ENCODE measurements around the gene ADGRV1. TPM values are rescaled to one million over a fixed set of nuclear protein-coding genes. Genes with fewer than 3 reads are reported as not detected.

Gene ADGRV1, protein sequence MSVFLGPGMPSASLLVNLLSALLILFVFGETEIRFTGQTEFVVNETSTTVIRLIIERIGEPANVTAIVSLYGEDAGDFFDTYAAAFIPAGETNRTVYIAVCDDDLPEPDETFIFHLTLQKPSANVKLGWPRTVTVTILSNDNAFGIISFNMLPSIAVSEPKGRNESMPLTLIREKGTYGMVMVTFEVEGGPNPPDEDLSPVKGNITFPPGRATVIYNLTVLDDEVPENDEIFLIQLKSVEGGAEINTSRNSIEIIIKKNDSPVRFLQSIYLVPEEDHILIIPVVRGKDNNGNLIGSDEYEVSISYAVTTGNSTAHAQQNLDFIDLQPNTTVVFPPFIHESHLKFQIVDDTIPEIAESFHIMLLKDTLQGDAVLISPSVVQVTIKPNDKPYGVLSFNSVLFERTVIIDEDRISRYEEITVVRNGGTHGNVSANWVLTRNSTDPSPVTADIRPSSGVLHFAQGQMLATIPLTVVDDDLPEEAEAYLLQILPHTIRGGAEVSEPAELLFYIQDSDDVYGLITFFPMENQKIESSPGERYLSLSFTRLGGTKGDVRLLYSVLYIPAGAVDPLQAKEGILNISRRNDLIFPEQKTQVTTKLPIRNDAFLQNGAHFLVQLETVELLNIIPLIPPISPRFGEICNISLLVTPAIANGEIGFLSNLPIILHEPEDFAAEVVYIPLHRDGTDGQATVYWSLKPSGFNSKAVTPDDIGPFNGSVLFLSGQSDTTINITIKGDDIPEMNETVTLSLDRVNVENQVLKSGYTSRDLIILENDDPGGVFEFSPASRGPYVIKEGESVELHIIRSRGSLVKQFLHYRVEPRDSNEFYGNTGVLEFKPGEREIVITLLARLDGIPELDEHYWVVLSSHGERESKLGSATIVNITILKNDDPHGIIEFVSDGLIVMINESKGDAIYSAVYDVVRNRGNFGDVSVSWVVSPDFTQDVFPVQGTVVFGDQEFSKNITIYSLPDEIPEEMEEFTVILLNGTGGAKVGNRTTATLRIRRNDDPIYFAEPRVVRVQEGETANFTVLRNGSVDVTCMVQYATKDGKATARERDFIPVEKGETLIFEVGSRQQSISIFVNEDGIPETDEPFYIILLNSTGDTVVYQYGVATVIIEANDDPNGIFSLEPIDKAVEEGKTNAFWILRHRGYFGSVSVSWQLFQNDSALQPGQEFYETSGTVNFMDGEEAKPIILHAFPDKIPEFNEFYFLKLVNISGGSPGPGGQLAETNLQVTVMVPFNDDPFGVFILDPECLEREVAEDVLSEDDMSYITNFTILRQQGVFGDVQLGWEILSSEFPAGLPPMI (N-terminal part only)
- total RNA-seq, result 1 to 10 TPM in 2 of 4 donors, under 1 TPM in 2; 0.39 to 1.9 (median 1.00) TPM

DNA sequence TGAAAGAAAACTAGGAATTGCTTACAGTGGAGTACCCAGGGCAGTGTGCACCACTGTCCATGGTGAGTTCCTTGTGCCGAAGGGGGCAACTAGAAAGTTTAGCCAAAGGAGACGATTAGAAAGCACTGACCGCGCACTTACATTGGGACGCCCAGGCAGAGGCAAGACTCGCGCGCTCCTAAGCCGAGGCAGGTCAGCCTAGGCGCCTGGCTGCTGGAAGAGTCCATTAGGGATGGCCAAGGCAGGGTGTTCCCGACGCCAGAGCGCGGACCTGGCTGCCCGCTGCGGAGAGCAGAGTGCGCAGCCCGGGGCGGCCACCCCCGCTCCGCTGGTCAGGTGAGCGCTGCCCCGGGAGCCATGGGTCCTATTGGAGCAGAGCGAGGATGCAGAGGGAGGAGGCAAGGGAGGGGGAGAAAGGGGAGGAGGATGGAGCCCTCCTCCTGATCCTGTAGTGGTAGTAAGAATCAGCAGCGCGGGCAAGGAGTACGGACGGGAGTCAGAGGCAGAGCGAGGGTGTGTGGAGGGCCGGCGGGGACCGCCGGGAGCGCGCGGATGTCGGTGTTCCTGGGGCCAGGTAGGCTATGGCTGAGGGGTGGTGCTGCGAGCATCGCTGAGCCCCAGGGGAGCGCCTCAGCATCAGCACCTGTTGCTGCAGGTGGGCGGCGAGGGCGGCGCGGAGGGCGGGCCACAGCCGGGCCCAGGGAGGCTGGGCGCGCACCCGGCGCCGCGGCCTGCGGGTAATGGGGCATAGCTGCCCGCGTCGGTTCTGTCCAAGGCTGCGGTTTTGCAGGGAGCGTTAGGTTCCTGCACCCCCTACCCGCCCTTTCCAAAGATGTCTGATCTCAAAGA is at the start of gene ADGRV1:
Gene ADGRV1 (plus strand): TSS at position 454 of the 849 bp plus-strand sequence. CDS start 99 bp downstream, at position 553.
- no peaks in the 10 kb centered on the region for H3K36me3 ChIP-seq
- peak in 1 of 2 donors; percentile 8 for DNase-seq (ENCODE audit: low spot score in 2 of 2)
- peak within 1 kb of the TSS; percentile 18 to 50 (median 38) for H3K4me3 ChIP-seq
- no peak within 1 kb of the TSS for H3K27ac ChIP-seq
- H3K27me3 ChIP-seq, result peaks cover 0 to 44% of the 10 kb centered on the region in 2 donors
- peaks cover 0 to 16% (median 3%) of the 10 kb centered on the region in 4 donors for H3K4me1 ChIP-seq
- WGBS, 2 donors, result 1 to 2% methylated on average over 57 to 60 of the region's 60 CpGs
- H3K9me3 ChIP-seq, result no peaks in the 10 kb centered on the region
- TF ChIP-seq, protein P1, sequence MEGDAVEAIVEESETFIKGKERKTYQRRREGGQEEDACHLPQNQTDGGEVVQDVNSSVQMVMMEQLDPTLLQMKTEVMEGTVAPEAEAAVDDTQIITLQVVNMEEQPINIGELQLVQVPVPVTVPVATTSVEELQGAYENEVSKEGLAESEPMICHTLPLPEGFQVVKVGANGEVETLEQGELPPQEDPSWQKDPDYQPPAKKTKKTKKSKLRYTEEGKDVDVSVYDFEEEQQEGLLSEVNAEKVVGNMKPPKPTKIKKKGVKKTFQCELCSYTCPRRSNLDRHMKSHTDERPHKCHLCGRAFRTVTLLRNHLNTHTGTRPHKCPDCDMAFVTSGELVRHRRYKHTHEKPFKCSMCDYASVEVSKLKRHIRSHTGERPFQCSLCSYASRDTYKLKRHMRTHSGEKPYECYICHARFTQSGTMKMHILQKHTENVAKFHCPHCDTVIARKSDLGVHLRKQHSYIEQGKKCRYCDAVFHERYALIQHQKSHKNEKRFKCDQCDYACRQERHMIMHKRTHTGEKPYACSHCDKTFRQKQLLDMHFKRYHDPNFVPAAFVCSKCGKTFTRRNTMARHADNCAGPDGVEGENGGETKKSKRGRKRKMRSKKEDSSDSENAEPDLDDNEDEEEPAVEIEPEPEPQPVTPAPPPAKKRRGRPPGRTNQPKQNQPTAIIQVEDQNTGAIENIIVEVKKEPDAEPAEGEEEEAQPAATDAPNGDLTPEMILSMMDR (IDR thresholded peaks at IDR 0.05), result no peak
- TF ChIP-seq POLR2A (IDR thresholded peaks at IDR 0.05) (no peak), EP300 (IDR thresholded peaks at IDR 0.05) (no peak)

DNA sequence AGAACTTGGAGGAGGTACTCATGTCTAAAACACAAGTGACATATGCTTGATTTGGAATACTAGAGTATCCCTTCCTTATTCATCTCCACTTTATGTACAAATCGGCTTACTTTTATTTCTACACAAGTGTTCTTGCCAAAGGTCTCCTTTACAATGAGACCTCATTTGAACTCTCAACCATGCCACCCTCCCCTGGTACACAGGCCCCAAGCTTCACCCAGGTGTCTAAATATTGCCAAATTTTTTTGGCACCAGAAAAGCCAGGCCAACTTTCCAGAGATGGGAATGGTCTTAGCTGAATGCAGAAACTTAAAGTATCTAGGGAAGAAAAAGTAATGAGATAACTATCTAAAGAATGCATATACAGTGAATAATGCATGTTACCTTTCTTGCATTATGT is 48.2 kb upstream of the ADGRV1 start:
- no peak for DNase-seq (ENCODE audit: low spot score in 2 of 2)
- TF ChIP-seq EP300 (IDR thresholded peaks at IDR 0.05) (no peak), POLR2A (IDR thresholded peaks at IDR 0.05) (no peak)
- TF ChIP-seq, protein P1 (IDR thresholded peaks at IDR 0.05), result no peak
- no peaks in the 10 kb centered on the region for H3K27me3 ChIP-seq
- no peak overlapping the region for H3K4me3 ChIP-seq
- 98 to 100% methylated on average over 1 of the region's 1 CpG for WGBS, 2 donors
- H3K27ac ChIP-seq, result no peak overlapping the region
- no peaks in the 10 kb centered on the region for H3K9me3 ChIP-seq
- H3K4me1 ChIP-seq, result no peaks in the 10 kb centered on the region
- peaks cover 0 to 12% (median 0%) of the 10 kb centered on the region in 3 donors for H3K36me3 ChIP-seq

DNA sequence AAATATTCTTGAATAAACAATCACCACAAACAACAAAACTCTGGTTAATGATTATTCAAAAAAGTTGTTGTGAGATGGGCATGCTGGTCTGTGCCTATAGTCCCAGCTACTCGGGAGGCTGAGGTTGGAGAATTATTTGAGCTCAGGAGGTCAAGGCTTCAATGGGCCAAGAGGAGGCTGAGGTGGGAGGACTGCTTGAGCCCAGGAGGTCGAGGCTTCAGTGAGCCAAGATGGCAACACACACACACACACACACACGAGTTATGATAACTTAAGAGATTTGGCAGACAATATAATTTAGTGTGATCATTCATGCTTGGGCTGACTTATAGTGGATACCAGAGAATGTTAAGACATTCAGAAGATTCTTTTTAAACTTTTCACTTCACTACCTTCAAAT is 44.1 kb upstream of the ADGRV1 start:
- WGBS, 2 donors, result 77 to 88% methylated on average over 3 of the region's 3 CpGs
- Histone ChIP-seq H3K36me3 (peaks cover 0 to 15% (median 0%) of the 10 kb centered on the region in 3 donors), H3K4me1 (no peaks in the 10 kb centered on the region), H3K9me3 (no peaks in the 10 kb centered on the region), H3K4me3 (no peak overlapping the region), H3K27me3 (no peaks in the 10 kb centered on the region), H3K27ac (no peak overlapping the region)
- TF ChIP-seq, protein P1 (IDR thresholded peaks at IDR 0.05), result no peak
- TF ChIP-seq POLR2A (IDR thresholded peaks at IDR 0.05) (no peak), EP300 (IDR thresholded peaks at IDR 0.05) (no peak)
- DNase-seq (ENCODE audit: low spot score in 2 of 2), result no peak

DNA sequence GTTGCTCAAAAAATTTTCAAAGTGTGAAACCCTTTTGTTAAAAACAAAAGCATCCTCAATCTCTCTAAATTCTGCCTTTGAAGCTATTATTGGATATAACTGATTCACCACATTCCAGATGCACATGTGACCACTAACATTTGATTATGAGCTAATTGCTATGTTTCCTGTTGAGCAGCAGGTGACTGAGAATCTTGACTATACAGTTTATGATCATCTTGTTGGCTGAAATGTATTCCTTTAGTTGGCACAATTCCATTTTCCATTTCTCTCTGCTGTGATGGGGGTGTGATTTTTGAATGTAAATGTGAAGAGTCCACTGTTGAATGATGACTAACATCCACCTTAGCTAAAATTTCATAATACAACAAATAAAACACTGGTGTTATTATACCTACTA is 39.9 kb upstream of the ADGRV1 start:
- no peak overlapping the region for H3K27ac ChIP-seq
- peaks cover 0 to 41% (median 0%) of the 10 kb centered on the region in 3 donors for H3K36me3 ChIP-seq
- H3K4me1 ChIP-seq, result no peaks in the 10 kb centered on the region
- H3K4me3 ChIP-seq, result no peak overlapping the region
- DNase-seq (ENCODE audit: low spot score in 2 of 2), result no peak
- TF ChIP-seq, protein P1 (IDR thresholded peaks at IDR 0.05), result no peak
- TF ChIP-seq POLR2A (IDR thresholded peaks at IDR 0.05) (no peak), EP300 (IDR thresholded peaks at IDR 0.05) (no peak)
- no peaks in the 10 kb centered on the region for H3K9me3 ChIP-seq
- H3K27me3 ChIP-seq, result no peaks in the 10 kb centered on the region

Measured in tibial nerve (tissue), 4 donors.